Endothelial cell of umbilical vein (primary cell): ENCODE measurements around the gene EML3. TPM values are rescaled to one million over a fixed set of nuclear protein-coding genes. Genes with fewer than 3 reads are reported as not detected.

Experiments
- BruUV-seq: library from RNA; stranded (reverse); fragments of 400-500 nt; replicated peaks from 2 replicates; lab custom pipeline; 2021; lab: Mats Ljungman, UMichigan
- CTCF ChIA-PET: fragments of 300-600, 350-600 bp; sonication (Branson Sonifier 250); formaldehyde crosslinking; loops from one replicate; lab custom pipeline; 2021; ENCODE audit warnings: antibody characterized with exemption, inconsistent platforms; lab: Charles Lee
- POLR2A ChIA-PET: fragments of 300-600, 350-600 bp; sonication (Branson Sonifier 250); formaldehyde crosslinking; loops from one replicate; lab custom pipeline; 2021; ENCODE audit warnings: antibody characterized with exemption, inconsistent platforms; lab: Charles Lee
- DNase-seq: peaks from one replicate; pipeline ENCODE4 v3.0.0-alpha.2; 2011; ENCODE audit warnings: low read depth, low spot score
- FAIRE-seq: peaks from 2 replicates; lab custom pipeline; 2011; peaks lifted over from hg19 to GRCh38; lab: Jason Lieb, UNC
- H2AFZ ChIP-seq: 2 replicates; pipeline ENCODE4 v1.6.0; 2012; ENCODE audit warnings: low read depth, low read length, control low read depth, inconsistent platforms
- H3K27ac ChIP-seq: 2 replicates; pipeline ENCODE4 v1.5.1; 2011; ENCODE audit warnings: low read depth, mild to moderate bottlenecking, control low read depth, low read length, moderate library complexity; ENCODE audit not compliant: insufficient read depth
- H3K27me3 ChIP-seq, 2 experiments: 2 replicates each; pipeline versions ENCODE4 v1.6.0 to v1.6.1; 2011; ENCODE audit warnings: low read length in 2 of 2, mixed read lengths in 1 of 2; ENCODE audit not compliant: control insufficient read depth in 2 of 2, insufficient read depth in 2 of 2
- H3K36me3 ChIP-seq, 2 experiments: 2 replicates in 1 of 2; 3 replicates in 1 of 2; pipeline ENCODE4 v1.5.1; 2011; ENCODE audit warnings: low read length in 2 of 2, mild to moderate bottlenecking in 1 of 2, moderate library complexity in 1 of 2; ENCODE audit not compliant: control insufficient read depth in 2 of 2, insufficient read depth in 2 of 2; ENCODE audit errors: extremely low read depth in 1 of 2
- H3K4me1 ChIP-seq: 3 replicates; pipeline ENCODE4 v1.5.1; 2011; ENCODE audit warnings: mild to moderate bottlenecking, low read length; ENCODE audit not compliant: control insufficient read depth, insufficient read depth; ENCODE audit errors: extremely low read depth
- H3K4me2 ChIP-seq: 2 replicates; pipeline ENCODE4 v1.6.1; 2011; ENCODE audit warnings: low read length, control low read depth, mixed read lengths; ENCODE audit not compliant: insufficient read depth
- H3K4me3 ChIP-seq, 3 experiments: fragments of 200-600 bp in 1 of 3; sonication (generic), shearing (Covaris generic) in 1 of 3; replicated peaks in 1 of 3; 2 replicates each; pipeline ENCODE4 v1.5.1; 2011 to 2016; ENCODE audit warnings: control low read depth in 3 of 3, low read length in 3 of 3, mild to moderate bottlenecking in 2 of 3, inconsistent platforms in 1 of 3, low read depth in 1 of 3, moderate library complexity in 1 of 3; ENCODE audit not compliant: insufficient read depth in 1 of 3
- H3K79me2 ChIP-seq: 2 replicates; pipeline ENCODE4 v1.6.0; 2012; ENCODE audit warnings: low read length, inconsistent platforms; ENCODE audit not compliant: control insufficient read depth, insufficient read depth
- H3K9ac ChIP-seq: replicated peaks from 2 replicates; pipeline ENCODE3; 2011; ENCODE audit warnings: low read length, control low read depth; ENCODE audit not compliant: insufficient read depth; ENCODE audit errors: extremely low read depth
- H3K9me1 ChIP-seq: replicated peaks from 3 replicates; pipeline ENCODE4 v1.6.0; 2011; ENCODE audit warnings: mild to moderate bottlenecking, low read length; ENCODE audit not compliant: control insufficient read depth, insufficient read depth; ENCODE audit errors: extremely low read depth
- H3K9me3 ChIP-seq: replicated peaks from 2 replicates; pipeline ENCODE4 v1.5.1; 2012; ENCODE audit warnings: low read length, inconsistent platforms; ENCODE audit not compliant: control insufficient read depth, insufficient read depth
- H4K20me1 ChIP-seq: replicated peaks from 2 replicates; pipeline ENCODE3; 2011; ENCODE audit warnings: mild to moderate bottlenecking, low read length; ENCODE audit not compliant: control insufficient read depth, insufficient read depth; ENCODE audit errors: extremely low read depth
- CTCF ChIP-seq, 2 donors: IDR thresholded peaks; 1 replicate in 1 of 2; 2 replicates in 1 of 2; pipeline ENCODE4 v1.5.1; 2011; ENCODE audit warnings: low read length in 2 of 2, mild to moderate bottlenecking in 2 of 2, moderate library complexity in 2 of 2, control low read depth in 1 of 2, inconsistent platforms in 1 of 2, low read depth in 1 of 2; ENCODE audit not compliant: insufficient read depth in 1 of 2; ENCODE audit errors: extremely low read depth in 1 of 2
- EZH2 ChIP-seq: IDR thresholded peaks from 2 replicates; pipeline ENCODE4 v1.6.1; 2012; ENCODE audit warnings: borderline replicate concordance, low read depth, mild to moderate bottlenecking, moderate library complexity, low read length, inconsistent platforms; ENCODE audit not compliant: severe bottlenecking
- FOS ChIP-seq: IDR thresholded peaks from 2 replicates; pipeline ENCODE4 v1.6.1; 2011; ENCODE audit warnings: mild to moderate bottlenecking, low read length, moderate library complexity, borderline replicate concordance; ENCODE audit not compliant: insufficient read depth
- GATA2 ChIP-seq: IDR thresholded peaks from 2 replicates; pipeline ENCODE4 v1.7.0; 2011; ENCODE audit warnings: low read depth, mild to moderate bottlenecking, moderate library complexity, mixed read lengths, low read length; ENCODE audit not compliant: insufficient read length, insufficient read depth
- JUN ChIP-seq: IDR thresholded peaks from 2 replicates; pipeline ENCODE4 v1.6.1; 2011; ENCODE audit warnings: borderline replicate concordance, low read depth; ENCODE audit not compliant: insufficient read length, insufficient read depth
- MAX ChIP-seq: IDR thresholded peaks from 2 replicates; pipeline ENCODE4 v1.6.1; 2011; ENCODE audit not compliant: insufficient read depth, insufficient read length
- MYC ChIP-seq: IDR thresholded peaks from one replicate; pipeline ENCODE4 v1.6.1; 2011; ENCODE audit warnings: mild to moderate bottlenecking, low read depth, low read length
- POLR2A ChIP-seq: IDR thresholded peaks from 2 replicates; pipeline ENCODE4 v1.6.1; 2012; ENCODE audit warnings: low read depth, mild to moderate bottlenecking, control low read depth, low read length
- POLR2AphosphoS5 ChIP-seq: IDR thresholded peaks from 2 replicates; pipeline ENCODE4 v1.6.1; 2012; ENCODE audit warnings: low read depth, mild to moderate bottlenecking, control low read depth, low read length, moderate library complexity; ENCODE audit not compliant: insufficient read depth
- dilution Hi-C: fragments of 300-500 bp; cut with MboI; formaldehyde crosslinking; loops from one replicate; pipeline ENCODE4 v1.15.0; 2019; ENCODE audit warnings: low sequenced_read_pairs; ENCODE audit not compliant: extremely low pct_ligation_motif_present
- intact Hi-C: fragments of 100-400 bp; cut with micrococcal nuclease; formaldehyde crosslinking; loops from one replicate; pipeline ENCODE4 v1.10.0; 2022
- polyA plus RNA-seq, 4 experiments: library from polyadenylated mRNA; depleted of rRNA in 3 of 4; stranded (reverse) in 3 of 4; unstranded in 1 of 4; fragments of >200 nt; gene quantifications; 2 replicates each; pipeline versions ENCODE4 v1.2.1 to v1.2.3, GENCODE V29; 2011 to 2012; ENCODE audit warnings: missing spikeins in 1 of 4
- total RNA-seq: library from RNA; stranded (reverse); gene quantifications from 2 replicates; pipeline ENCODE4 v1.2.3, GENCODE V29; 2021

EML3 gene
- total and polyA plus RNA-seq, 2 donors (not counting 3 experiments of a cell fraction or from before 2014, with no cell fraction given): 75.7 to 101 TPM

GRCh38 chr11:62621567-62622470 lies 9.2 kb upstream of the EML3 start, which contains the start of gene B3GAT3:
Gene B3GAT3 (minus strand): TSS chr11:62621986. CDS start chr11:62621947, 39 bp downstream.
- H3K9ac ChIP-seq: peak within 1 kb of the TSS; percentile 65
- FAIRE-seq (peak; percentile 96), DNase-seq (peak; percentile 96)
- peak within 1 kb of the TSS; percentile 14 to 80 (median 66) for H3K4me3 ChIP-seq
- H3K36me3 ChIP-seq: peaks cover 6 to 20% of the 10 kb centered on the region in 2 experiments
- no peaks in the 10 kb centered on the region for H3K9me1 ChIP-seq
- peaks cover 15% of the 10 kb centered on the region for H3K4me1 ChIP-seq
- TF ChIP-seq POLR2A (peak; percentile 95), JUN (peak; percentile 68), CTCF (IDR thresholded peaks at IDR 0.05; ENCODE audit: extremely low read depth in 1 of 2, insufficient read depth in 1 of 2, low read depth in 1 of 2, low read length in 2 of 2) (no peak), GATA2 (no peak), MAX (peak; percentile 92), EZH2 (no peak), MYC (peak; percentile 65), POLR2AphosphoS5 (peak; percentile 98), FOS (no peak)
- peak within 1 kb of the TSS; percentile 88 for H3K27ac ChIP-seq
- intact Hi-C loops: loop anchor here (1.0 to 2.0 kb wide), 3 partner anchors 10 to 31 kb away; partner anchors contain the start of genes EML3, GANAB and TUT1
- no peaks in the 10 kb centered on the region for H3K9me3 ChIP-seq
- no peaks in the 10 kb centered on the region for H4K20me1 ChIP-seq
- ChIA-PET CTCF (interaction anchor here (0.5 to 2.2 kb wide), 14 partner anchors 9 to 227 kb away, joined by 3 to 30 read pairs (median 4); partner anchors contain the start of genes AHNAK, C11orf98, CSKMT and EEF1G), POLR2A (interaction anchor here (0.6 to 3.1 kb wide), 6 partner anchors 10 to 240 kb away, joined by 3 to 14 read pairs (median 5); partner anchors contain the start of genes C11orf98, CSKMT, EML3 and GANAB)
- peaks cover 6% of the 10 kb centered on the region for H3K79me2 ChIP-seq
- dilution Hi-C loops: no loop called here
- peak within 1 kb of the TSS; percentile 84 for H3K4me2 ChIP-seq
- no TSS peak for BruUV-seq
- H2AFZ ChIP-seq: peak within 1 kb of the TSS; percentile 41
- no peaks in the 10 kb centered on the region for H3K27me3 ChIP-seq
